Putamen (tissue), 1 donor: ENCODE results near the gene CNIH3.
A peak's percentile ranks its signal among the peaks of the same experiment; 100 is the strongest.
"Not testable (repeated sequence)": the region's sequence is repeated elsewhere in the genome, so short reads cannot be mapped to it uniquely, and the experiment has no call there.

ENCODE experiments used
- DNase-seq: peaks from one replicate; pipeline ENCODE4 v3.0.0-alpha.2; 2016; ENCODE audit warnings: low spot score

Gene CNIH3

DNA sequence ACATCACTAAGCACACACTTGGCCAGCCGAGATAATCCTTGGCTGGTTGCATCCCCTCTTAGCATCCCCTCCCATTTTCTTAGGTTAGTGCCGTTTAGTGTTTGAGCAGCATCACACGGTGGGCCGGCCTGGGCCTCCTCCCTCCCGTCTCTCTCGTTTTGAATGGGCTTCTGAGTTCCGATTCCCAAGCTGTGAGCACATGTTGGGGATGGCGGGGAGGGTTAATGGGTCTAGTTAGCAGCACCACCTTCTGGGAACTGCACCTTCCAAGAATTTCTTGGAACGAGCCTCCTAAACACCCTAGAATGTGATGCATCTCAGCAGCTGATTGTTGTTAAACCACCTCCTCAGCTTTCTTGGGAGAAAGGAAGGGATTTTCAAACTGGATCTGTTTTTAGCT is 73.3 kb downstream of the CNIH3 start:
- DNase-seq: no peak

DNA sequence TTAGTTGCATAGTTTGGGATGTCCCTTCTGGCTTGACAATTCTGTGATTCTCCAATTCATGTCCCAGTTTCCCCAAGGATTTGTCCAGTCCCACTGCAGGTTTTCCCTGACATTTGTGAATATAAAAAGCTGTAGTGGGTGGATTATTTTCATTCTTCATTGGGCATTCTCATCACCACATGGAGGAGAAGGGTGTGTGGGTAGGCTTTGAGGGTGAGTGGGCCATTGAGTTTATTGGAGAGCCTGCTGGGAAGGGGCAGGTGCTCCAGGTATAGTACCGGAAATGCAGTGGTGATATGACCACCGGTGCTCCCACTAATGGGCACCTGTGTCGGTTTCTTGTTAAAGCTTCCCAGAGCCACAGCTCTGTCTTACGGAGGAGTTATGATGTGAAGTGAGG is 74.5 kb downstream of the CNIH3 start:
- DNase-seq: no peak

DNA sequence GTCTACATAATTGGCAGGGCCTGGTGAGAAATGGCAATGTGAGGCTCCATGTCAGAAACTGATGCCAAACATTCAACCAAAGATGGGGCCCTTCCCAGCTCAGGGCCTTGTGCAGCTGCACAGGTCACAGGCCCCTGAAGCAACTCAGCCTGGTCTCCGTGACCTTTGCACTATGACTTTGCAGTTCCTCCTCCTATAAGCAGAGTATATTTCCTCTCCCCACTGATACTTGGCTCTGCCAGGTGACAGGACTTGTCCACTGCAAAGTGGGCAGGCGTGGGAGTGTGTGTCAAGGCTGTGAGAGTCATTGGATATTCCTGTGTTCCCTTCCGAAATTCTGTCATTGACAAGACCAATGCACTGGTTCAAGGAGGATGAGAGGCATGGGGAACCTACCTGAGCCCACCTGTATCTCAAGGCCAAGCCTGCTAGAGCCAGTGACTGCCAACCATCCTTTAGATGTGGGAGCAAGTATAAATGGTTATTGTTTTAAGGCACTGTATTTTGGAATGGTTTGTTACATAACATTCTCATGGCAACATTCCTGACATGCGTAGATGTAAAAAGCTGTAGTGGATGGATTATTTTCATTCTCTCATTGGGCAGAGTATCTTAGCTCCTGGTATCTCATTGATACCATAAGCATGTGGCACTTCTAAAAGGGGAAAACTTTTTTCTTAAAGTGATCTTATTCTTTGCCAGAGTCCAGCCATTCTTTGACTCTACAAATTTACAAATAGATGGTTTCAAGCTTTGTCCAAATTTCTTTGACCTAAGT is 75.2 kb downstream of the CNIH3 start:
- DNase-seq: no peak

DNA sequence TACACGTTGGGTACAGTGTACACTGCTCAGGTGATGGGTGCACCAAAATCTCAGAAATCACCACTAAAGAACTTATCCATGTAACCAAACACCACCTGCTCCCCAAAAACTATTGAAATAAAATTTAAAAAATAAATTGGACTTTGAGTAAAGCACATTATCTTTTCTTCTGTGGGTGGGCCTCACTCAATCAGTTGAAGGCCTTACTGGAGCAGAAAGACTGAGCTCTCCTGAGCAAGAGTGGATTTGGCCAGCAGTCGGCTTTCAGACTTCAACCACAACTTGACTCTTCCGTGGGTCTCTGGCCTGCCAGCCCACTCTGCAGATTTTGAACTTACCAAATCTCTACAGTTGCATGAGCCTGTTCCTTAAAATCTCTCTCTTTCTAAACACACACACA is 78.9 kb downstream of the CNIH3 start:
- no peak for DNase-seq

DNA sequence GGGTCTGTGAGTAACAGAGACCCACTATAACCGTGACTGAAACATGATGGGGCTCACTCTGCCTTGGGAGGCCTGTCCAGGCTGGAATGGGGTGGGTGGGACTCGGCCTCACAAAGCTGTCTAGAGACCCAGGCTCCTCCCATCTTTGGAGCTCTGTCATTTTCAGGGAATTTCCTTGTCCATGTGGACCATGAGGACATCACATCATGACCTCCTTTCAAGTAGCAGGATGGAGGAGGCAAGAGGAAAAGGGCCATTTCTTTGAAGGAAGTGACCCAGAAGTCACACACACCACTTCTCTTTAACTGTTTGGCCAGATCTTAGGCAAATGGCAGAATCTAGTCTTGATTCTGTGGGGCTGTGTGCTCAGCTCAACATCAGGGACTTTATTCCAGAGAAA is 79.9 kb downstream of the CNIH3 start:
- no peak for DNase-seq

DNA sequence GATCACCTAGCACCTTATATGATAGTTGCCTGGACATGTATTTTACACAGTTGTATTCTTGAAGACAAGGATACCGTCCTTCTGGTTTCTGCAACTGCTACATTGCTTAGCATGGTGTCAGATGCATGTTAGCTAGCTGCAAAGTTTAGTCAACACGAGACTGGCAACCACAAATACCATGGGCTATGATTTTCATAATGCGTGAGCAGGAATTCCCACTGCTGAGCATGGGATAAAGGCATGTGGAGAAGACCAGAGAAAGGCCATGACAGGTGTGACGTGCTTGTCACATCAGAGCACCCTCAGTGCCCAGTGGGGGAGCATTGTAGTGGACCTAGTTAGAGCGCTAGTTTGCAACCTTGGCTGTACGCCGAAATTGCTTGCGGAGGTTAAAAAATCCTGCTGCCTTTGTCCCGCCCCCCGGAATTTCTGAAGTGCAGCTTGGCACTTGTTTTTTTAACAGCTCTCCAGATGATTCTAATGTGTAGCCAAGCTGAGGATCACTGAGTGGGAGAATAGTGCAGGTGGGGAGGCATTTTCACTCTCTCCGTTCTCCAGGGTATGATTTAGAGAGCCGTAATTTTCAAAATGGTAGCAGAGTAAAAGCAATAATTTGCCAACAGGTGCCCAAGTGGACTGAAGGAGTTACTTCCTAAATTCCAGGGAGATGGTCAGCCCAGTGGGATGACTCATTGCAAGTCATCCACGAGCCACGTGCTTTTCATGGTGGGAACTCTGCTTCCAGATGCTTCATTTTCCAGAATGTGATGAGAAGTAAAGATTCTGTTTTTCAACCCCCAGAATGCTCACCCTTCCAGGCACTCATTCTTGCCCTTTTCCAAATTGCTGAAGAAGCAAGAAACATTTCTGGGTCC is 81.0 kb downstream of the CNIH3 start:
- DNase-seq: no peak

DNA sequence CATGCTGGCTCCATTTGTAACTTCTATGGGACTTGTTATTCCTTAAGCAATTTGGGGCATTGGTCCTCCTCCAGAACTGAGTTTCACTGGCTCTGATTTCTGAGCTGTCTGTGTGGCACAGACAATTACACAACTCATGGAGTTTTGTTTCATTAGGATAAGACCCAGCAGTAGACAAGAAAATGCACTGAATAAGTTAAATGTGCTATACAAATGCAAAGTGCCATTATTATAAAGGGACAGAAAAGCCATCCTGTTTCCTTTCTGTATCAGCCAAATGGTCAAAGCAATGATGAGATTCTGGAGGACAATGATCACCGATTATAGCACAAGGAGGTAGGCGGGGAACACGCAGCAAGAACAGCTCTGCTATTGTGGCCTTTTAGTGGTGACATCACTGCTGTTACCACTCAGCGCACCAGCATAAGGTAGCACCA is 81.9 kb downstream of the CNIH3 start:
- no peak for DNase-seq

DNA sequence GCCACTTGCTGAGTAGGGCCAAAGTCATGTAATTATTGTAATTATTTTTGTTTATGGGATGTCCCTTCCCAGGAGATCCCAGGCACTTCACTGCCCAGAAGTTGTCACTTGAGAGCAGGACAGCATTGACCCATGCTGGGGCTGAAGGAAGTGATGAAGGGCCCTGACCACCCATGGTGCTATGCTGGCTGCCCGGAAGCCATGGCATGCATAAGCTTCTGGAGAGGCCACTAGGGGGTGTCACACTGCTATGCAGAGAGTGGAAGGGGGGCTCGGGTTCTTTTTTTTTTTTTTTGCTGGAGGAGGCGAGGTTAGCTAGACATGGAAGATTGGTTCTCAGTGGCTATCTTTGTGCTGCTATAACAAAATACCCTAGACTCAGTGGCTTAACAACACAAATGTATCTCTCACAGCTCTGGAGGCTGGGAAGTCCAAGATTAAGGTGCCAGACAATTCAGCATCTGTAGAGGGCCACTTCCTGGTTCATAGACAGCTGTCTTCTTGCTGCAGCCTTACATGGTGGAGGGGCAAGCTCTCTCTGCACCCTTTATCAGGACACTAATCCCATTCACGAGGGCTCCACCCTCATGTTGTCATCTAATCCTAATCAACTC is 84.9 kb downstream of the CNIH3 start:
- DNase-seq: no peak

DNA sequence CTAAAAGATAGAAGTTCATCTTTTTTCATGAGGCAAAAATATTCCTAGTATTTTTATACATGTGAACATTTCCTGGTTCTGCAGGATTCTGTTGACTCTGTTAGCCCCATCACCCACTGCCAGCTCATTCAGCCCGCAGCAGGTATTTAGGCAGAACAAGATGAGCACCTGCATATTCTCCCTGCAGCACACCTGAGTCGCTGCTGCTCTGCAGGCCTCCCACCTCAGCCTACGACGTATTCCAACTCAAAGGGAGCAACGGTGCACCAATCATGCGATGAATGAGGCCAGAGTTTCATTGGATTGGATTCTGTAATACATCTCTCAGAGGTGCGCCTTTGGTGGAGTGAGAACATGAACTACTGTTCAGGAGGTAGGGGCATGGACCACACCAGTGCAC is 87.6 kb downstream of the CNIH3 start:
- peak; percentile 45 for DNase-seq

DNA sequence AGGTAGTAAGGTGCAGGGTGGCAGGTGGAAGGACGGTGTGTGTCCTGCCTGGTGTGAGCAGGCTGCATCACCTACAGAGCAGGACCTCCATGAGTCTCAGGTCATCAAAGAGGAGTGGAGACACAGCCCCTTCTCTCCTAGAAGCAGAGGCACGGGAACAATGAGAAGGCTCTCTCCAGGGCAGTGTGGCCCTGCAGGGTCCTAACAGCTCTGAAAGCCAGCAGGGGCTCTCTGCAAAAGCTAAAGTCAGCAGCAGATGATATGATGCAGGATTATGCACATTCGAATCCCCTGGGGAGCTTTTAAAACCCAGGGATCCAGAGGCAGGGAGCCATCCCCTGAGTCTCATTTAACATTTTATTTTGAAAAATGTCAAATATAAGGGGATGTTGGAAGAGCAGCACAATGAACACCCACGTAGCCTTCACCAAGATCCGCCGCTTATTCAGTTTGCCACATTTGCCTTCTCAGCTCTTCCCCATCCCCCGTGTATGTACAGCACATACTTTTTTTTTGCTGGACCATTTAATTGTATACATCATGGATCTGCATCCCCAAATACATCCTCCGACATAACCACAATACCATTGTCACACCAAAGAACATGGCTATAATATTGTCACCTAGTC is 88.1 kb downstream of the CNIH3 start:
- peak; percentile 50 for DNase-seq

DNA sequence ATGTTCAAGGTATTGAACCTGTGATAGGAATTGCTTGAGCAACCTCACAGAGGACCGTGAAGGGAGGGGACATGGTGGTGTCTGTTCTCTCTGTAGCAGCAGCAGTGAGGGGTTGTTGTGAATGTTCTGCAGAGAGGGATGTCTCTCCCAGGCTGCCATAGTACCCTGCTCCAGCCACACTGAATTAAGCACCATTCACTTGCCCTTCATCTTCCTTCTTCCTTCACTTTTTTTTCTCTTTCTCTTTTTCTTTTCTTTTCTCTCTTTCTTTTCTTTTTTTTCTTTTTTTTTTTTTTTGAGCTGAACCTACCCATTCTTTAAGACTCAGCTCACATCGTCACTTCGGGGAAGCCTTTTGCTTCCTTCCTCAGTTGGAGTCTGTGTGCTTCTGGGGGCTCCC is 89.5 kb downstream of the CNIH3 start:
- no peak for DNase-seq

DNA sequence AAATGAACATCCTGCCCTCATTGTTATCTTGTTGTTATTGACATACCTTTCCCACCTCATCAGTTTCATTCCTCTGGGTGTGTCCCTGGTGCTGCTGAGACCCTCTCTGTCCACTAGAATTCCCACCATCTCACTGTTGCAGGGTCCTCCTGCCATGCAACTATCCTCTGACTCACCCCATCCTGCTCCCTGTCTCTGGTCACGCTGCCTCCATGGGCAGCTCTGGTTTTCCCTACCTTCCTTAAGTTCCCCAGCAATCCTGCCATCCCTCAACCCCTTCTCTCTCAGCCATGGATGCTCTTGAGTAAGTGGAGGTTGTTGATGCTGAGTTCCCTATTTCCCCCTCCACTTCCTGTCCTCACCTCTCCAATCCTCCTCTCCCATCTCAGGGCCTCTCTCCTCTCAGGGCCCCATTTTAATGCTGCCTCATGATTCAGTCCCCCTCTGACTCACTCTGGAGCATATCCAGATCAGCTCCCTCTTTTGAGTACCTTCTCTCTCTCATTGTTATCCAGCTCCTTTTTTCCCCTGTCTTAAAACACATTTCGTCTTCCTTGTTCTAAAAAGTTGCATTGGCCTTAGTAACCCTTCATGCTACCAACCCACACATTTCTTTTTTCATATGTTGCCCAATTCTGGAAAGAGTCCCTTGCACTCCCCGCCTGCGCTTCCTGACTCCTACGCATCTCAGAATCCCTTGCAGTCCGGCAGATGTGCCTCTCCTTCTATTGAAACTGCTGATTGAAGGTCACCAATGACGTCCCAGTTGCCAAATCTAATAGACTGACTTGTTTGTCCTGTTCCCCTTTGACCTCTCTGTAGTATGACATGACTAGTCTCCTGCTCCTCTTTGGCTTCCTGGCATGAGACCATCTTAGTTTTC is 92.0 kb downstream of the CNIH3 start:
- DNase-seq: no peak

DNA sequence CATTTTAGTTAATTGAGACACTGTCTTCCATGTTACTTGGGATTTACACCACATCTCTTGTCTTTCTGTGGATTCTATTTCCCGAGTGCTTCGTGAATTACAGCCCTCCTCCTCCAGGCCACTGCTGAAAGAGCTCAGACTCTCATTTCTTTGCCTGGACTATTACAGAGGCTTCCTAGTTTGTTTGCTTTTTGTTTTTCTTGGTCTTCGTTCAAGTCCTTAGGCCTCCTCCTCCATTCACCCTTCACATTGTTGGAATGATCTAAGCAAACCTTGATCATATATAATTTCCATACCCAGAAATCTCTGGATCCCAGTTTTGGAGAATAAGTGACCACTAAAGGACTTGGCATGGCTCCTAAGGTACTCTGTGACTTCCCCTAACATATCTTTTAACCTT is 94.1 kb downstream of the CNIH3 start:
- no peak for DNase-seq

DNA sequence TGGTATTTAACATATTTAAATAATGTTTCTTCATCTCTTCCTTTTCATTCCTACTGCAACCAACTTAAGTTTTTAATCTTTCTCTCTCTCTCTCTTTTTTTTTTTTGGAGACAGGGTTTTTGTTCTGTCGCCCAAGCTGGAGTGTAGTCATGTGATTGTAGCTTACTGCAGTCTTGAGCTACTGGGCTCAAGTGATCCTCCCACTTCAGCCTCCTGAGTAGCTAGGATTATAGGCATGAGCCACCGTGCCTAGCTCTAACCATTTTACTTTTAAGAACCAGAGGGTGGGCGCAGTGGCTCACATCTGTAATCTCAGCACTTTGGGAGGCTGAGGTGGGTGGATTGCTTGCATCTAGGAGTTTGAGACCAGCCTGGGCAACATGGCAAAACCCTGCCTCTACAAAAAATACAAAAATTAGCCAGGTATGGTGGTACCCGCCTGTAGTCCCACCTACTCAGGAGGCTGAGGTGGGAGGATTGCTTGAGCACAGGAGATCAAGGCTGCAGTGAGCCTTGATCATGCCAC is 95.2 kb downstream of the CNIH3 start:
- DNase-seq: not testable (repeated sequence)

DNA sequence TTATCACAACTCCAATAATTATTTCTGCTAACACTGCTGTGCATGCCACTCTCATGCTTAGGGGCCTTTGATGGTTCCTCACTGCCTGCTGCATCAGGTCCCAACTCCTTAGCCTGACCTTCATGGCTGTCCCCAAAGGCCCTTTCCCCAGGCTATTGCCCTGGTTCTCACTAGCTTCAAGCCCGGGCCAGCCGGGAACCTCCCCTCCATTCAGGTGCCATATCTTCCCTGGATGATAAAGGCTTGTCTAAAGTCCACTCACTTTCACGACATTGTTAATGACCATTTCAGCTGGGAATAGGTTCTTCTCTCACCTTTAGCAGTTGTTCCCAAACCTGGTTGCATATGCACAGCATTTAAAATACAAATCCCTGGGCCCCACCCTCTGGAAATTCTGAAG is 95.8 kb downstream of the CNIH3 start:
- DNase-seq: no peak

DNA sequence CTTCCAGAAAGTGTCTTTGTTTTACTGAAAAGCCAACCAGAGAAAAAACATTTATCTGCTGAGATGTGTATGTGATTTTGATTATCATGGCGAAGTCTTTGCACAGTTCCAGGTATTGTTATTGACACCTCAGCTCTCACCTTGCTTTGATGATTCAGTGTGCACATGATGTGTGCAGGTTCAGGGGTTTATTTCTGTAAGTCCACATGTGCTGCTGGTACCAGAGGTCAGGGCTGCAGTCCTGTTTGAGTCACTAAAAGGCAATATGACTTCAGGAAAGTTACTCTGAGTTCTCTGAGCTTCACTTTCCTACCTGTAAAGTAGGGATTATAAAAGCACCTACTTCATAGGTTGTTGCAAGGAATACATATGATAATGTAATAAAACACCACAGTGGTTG is 97.1 kb downstream of the CNIH3 start:
- DNase-seq: no peak

DNA sequence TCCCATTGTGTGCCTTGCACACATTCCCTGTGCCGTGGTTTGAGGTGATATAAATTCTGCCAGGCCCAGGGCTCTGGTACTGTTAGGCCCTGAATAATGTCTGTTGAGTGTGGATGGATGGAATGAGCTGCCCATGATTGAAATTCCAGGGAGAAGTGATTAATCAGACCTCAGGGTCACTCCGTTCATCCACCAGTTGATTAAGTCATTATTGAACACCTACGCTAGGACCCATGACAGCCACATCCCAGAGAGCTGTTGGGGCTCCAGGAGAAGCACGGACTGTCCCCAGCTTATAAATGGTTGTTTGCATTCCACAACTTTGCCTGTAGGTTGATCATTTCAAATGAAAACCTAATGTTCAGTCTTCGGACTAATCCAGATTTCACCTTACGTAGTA is 98.4 kb downstream of the CNIH3 start:
- no peak for DNase-seq

DNA sequence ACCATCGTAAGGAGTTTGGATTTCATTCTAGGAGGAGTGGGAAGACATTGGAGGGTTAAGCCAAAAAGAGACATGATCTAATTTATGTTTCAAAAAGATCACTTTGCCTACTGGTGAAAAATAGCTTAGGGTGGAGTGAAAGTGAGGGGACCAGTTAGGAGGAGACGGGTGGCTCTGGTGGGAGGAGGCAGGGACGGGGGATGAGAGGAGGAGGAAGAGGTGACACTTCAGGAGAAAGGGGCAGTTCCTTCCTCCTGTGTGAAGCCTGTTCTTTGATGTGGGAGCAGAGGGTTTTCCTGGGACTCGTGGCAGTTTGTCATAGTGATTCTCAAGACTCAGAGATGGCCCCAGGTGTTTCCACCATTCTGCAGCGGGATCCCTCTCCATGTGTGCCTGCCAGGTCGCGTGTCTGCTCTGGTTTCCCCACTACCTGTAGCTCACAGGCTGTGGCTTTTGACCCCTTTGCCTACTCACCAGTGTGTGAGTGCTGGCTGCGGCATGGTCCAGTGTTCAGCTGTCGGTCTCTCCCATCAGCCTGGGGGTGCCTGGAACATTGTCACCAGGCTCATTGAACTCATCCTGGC is 102.4 kb downstream of the CNIH3 start:
- DNase-seq: no peak

DNA sequence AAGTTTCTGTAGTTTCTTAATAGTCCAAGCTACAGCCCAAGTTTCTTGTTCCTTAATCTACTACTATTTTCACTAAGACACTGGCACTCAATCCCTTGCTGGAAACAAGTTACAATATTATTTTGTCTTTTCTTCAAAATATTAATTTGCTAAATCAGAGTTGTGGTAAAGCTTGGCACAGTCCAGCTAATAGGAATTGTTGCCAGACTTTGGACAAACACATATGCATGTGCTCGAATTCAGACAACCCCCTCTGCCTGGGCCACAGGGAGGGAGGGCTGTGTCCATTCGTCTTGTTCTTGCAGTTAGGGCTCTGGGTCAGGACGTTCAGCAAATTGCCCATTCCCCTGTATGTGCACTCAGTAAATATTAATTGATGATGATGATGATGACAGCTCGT is 103.6 kb downstream of the CNIH3 start:
- no peak for DNase-seq

DNA sequence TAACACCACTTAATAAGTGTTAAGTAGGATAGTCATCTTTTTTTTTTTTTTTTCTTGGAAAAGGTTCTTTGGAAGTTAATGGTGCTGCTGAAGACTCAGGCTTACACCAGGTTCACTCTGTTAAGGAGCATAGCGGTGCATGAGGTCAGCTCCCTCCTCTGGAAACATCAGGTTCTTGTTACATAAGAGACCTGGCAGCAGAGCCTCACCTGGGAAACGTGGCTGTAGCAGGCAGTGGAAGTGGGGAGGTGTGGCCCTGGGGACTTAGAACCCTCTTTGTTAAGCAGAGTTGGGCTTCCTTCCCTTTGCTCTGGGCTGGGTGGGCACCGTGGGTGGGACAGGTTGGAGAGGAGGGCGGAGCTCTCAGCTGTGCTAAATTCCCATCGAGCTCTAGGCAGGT is 104.1 kb downstream of the CNIH3 start:
- no peak for DNase-seq

DNA sequence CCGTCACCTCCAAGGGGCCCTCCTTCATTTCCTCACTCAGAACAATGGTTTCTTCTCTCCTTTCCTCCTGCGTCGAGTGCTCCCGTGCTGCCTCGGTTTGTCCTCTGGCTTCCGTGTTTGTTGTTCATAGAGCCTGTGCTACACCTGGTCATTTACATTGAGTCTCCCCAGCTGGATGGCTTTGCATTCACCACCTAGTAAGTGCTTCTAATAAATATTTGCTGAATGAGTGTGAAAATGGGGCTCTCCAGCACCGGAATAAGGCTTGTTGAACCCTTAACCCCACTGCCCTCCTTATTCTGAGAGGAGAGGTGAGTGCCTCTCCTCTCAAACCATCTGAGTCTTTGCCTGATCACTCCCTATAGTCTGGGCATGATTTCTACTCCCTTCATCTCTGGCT is 104.9 kb downstream of the CNIH3 start:
- DNase-seq: no peak
